HepG2 (cell line): Measurements from ENCODE around the gene GARS1. TPM values are rescaled to one million over a fixed set of nuclear protein-coding genes. Genes with fewer than 3 reads are reported as not detected.

ENCODE experiments used
- CCAR2 ChIP-seq: fragments of 200-400 bp; formaldehyde crosslinking; optimal IDR thresholded peaks from 2 replicates; pipeline ENCODE3; 2018; ENCODE audit warnings: low read depth, mild to moderate bottlenecking, low read length, moderate library complexity
- ELF4 ChIP-seq: sonication (generic); formaldehyde crosslinking; IDR thresholded peaks from 2 replicates; pipeline ENCODE4 v1.5.0; 2020; ENCODE audit warnings: missing genetic modification reagents, mild to moderate bottlenecking, moderate library complexity, borderline replicate concordance
- GABPA ChIP-seq, 2 experiments: IDR thresholded peaks; 2 replicates each; pipeline ENCODE4 v1.6.1; 2011 to 2016; ENCODE audit warnings: low read depth in 2 of 2, low read length in 1 of 2, missing biosample characterization in 1 of 2, missing genetic modification characterization in 1 of 2
- HNRNPL ChIP-seq: fragments of 200-400 bp; formaldehyde crosslinking; IDR thresholded peaks from 2 replicates; pipeline ENCODE4 v1.6.1; 2017; ENCODE audit warnings: mild to moderate bottlenecking, low read depth, low read length
- KDM1A ChIP-seq: IDR thresholded peaks from 2 replicates; pipeline ENCODE4 v1.6.1; 2016; ENCODE audit warnings: missing compliant biosample characterization
- KDM6A ChIP-seq: IDR thresholded peaks from 2 replicates; pipeline ENCODE4 v1.6.1; 2016; ENCODE audit warnings: low read depth
- MIXL1 ChIP-seq: IDR thresholded peaks from 2 replicates; pipeline ENCODE4 v1.6.1; 2016
- MTA3 ChIP-seq: sonication (generic); formaldehyde crosslinking; IDR thresholded peaks from 2 replicates; pipeline ENCODE4 v1.4.0; 2020; ENCODE audit warnings: missing genetic modification reagents
- NAIF1 ChIP-seq: sonication (generic); formaldehyde crosslinking; IDR thresholded peaks from 2 replicates; pipeline ENCODE4 v1.5.0; 2020; ENCODE audit warnings: mild to moderate bottlenecking, missing genetic modification reagents, borderline replicate concordance
- NCOA1 ChIP-seq: sonication (generic); formaldehyde crosslinking; IDR thresholded peaks from 2 replicates; pipeline ENCODE4 v1.9.0; 2021; ENCODE audit warnings: missing genetic modification reagents
- NCOA2 ChIP-seq: sonication (generic); formaldehyde crosslinking; IDR thresholded peaks from 2 replicates; pipeline ENCODE4 v1.8.0; 2022; ENCODE audit warnings: inconsistent platforms
- NFIB ChIP-seq: sonication (generic); formaldehyde crosslinking; IDR thresholded peaks from 2 replicates; pipeline ENCODE4 v1.9.0; 2021; ENCODE audit warnings: missing genetic modification reagents, mild to moderate bottlenecking, borderline replicate concordance
- POGZ ChIP-seq: sonication (generic); formaldehyde crosslinking; IDR thresholded peaks from 2 replicates; pipeline ENCODE4 v1.4.0; 2020; ENCODE audit warnings: mild to moderate bottlenecking, missing genetic modification reagents
- PRMT3 ChIP-seq: sonication (generic); formaldehyde crosslinking; IDR thresholded peaks from 2 replicates; pipeline ENCODE4 v1.8.1; 2022; ENCODE audit warnings: low read depth, mild to moderate bottlenecking, moderate library complexity, missing genetic modification reagents, borderline replicate concordance
- SMAD1 ChIP-seq: sonication (generic); formaldehyde crosslinking; IDR thresholded peaks from 2 replicates; pipeline ENCODE4 v1.4.0; 2020; ENCODE audit warnings: missing genetic modification reagents, low read depth, mild to moderate bottlenecking, borderline replicate concordance
- SRSF1 ChIP-seq: fragments of 200-400 bp; formaldehyde crosslinking; optimal IDR thresholded peaks from 2 replicates; pipeline ENCODE3; 2017; ENCODE audit warnings: mild to moderate bottlenecking, low read depth, low read length, moderate library complexity
- TBX2 ChIP-seq: sonication (generic); formaldehyde crosslinking; IDR thresholded peaks from 2 replicates; pipeline ENCODE4 v1.5.0; 2020; ENCODE audit warnings: missing genetic modification reagents, mild to moderate bottlenecking, borderline replicate concordance
- ZNF225 ChIP-seq: sonication (generic); formaldehyde crosslinking; IDR thresholded peaks from 2 replicates; pipeline ENCODE4 v1.4.0; 2020; ENCODE audit warnings: mild to moderate bottlenecking, missing genetic modification reagents
- ZNF264 ChIP-seq: sonication (generic); formaldehyde crosslinking; IDR thresholded peaks from 2 replicates; pipeline ENCODE4 v1.4.0; 2020; ENCODE audit warnings: missing genetic modification reagents
- ZNF292 ChIP-seq: sonication (generic); formaldehyde crosslinking; IDR thresholded peaks from 2 replicates; pipeline ENCODE4 v1.8.1; 2022; ENCODE audit warnings: mild to moderate bottlenecking, low read depth, missing genetic modification reagents, borderline replicate concordance
- ZNF678 ChIP-seq: sonication (generic); formaldehyde crosslinking; IDR thresholded peaks from 2 replicates; pipeline ENCODE4 v1.4.0; 2020; ENCODE audit warnings: mild to moderate bottlenecking, missing genetic modification reagents
- ZNF768 ChIP-seq: sonication (generic); formaldehyde crosslinking; IDR thresholded peaks from 2 replicates; pipeline ENCODE4 v1.4.0; 2020; ENCODE audit warnings: missing genetic modification reagents
- ZSCAN21 ChIP-seq: sonication (generic); formaldehyde crosslinking; IDR thresholded peaks from 2 replicates; pipeline ENCODE4 v1.8.0; 2022; ENCODE audit warnings: mild to moderate bottlenecking, missing genetic modification reagents, moderate library complexity, borderline replicate concordance
- polyA plus RNA-seq, 8 experiments: library from polyadenylated mRNA; depleted of rRNA in 3 of 8; stranded (reverse) in 7 of 8; unstranded in 1 of 8; fragments of >200 nt; fragmentation: Illumina TruSeq in 4 of 8; extraction: Trizol in 4 of 8; gene quantifications; 2 replicates each; pipeline versions ENCODE4 v1.2.1 to v1.2.3, GENCODE V29; 2011 to 2016; ENCODE audit warnings: low read depth in 4 of 8, missing spikeins in 1 of 8, mixed read lengths in 1 of 8; ENCODE audit not compliant: insufficient read depth in 1 of 8
- total RNA-seq, 5 experiments: library from RNA; depleted of rRNA; stranded (reverse); fragments of >200 nt; fragmentation: Illumina TruSeq; extraction: Trizol; gene quantifications; 2 replicates each; pipeline ENCODE4 v1.2.3, GENCODE V29; 2016; ENCODE audit warnings: low read depth in 1 of 5
- TF ChIP-seq, protein P1 (sequence below): sonication (generic); formaldehyde crosslinking; conservative IDR thresholded peaks from 2 replicates; pipeline ENCODE4 v1.8.0; 2022; ENCODE audit warnings: low read depth, missing genetic modification reagents
- TF ChIP-seq, protein P2 (sequence below): sonication (generic); formaldehyde crosslinking; IDR thresholded peaks from 2 replicates; pipeline ENCODE4 v1.5.0; 2020; ENCODE audit warnings: missing genetic modification reagents
- TF ChIP-seq, protein P3 (sequence below): IDR thresholded peaks from 2 replicates; pipeline ENCODE4 v1.6.1; 2016; ENCODE audit warnings: mild to moderate bottlenecking, missing biosample characterization, missing genetic modification reagents
- TF ChIP-seq, protein P4 (sequence below): sonication (generic); formaldehyde crosslinking; IDR thresholded peaks from 2 replicates; pipeline ENCODE4 v1.4.0; 2020; ENCODE audit warnings: missing genetic modification reagents

The GARS1 gene
- total and polyA plus RNA-seq, 2 of the 13 experiments (the other 11 are each of a cell fraction or from before 2014, with no cell fraction given), result 140 to 460 TPM

DNA sequence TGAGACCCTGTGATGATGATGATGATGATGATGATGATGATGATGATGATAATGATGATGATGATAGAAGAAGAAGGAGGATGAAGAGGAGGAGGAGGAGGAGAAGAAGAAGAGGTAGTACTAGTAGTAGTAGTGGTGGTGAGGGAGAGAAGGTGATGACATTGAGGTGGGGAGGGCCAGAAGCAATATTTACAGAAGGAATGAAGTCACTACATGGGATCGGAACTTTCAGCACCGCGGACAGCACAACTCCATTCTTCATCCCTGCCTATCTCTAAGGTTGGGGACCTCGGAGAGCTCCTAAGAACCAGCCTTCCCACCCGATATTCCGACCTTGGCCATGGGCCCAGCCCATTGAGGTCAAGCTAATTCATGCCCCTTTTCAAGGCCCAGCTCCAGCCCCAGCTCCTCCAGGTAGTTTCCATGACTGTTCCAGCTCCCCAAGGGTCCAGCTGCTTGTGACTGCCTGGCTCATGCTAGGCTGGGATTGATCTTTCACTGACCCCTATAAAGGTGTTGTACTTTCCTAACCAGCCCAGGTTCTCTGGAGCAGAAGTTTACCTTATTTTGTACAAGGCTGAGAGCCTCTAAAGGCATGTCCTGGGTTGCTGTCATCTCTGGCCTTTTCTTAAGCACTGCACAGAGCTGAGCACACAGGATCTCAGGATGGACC, 77.3 kb downstream of the GARS1 start (continued):
- TF ChIP-seq SRSF1 (no peak), MIXL1 (CRISPR knock-in tag) (peak; percentile 74; the same call in 1 of the 2 replicates), ZNF678 (no peak), HNRNPL (no peak), ELF4 (CRISPR knock-in tag) (no peak), ZNF264 (peak; percentile 89), ZNF768 (CRISPR knock-in tag) (no peak), POGZ (CRISPR knock-in tag) (no peak), ZSCAN21 (CRISPR knock-in tag) (peak; percentile 81), GABPA (IDR thresholded peaks at IDR 0.05; ENCODE audit: low read depth, low read length) (no peak), GABPA (CRISPR knock-in tag; IDR thresholded peaks at IDR 0.05; ENCODE audit: low read depth) (peak; percentile 27; the same call in 1 of the 2 replicates), KDM1A (CRISPR knock-in tag) (no peak), TBX2 (CRISPR knock-in tag) (no peak), CCAR2 (no peak), NCOA2 (CRISPR knock-in tag) (peak; percentile 74), NAIF1 (no peak), KDM6A (CRISPR knock-in tag) (no peak), NFIB (CRISPR knock-in tag) (no peak), SMAD1 (CRISPR knock-in tag) (no peak), ZNF225 (CRISPR knock-in tag) (no peak; the same call in 1 of the 2 replicates), NCOA1 (no peak), PRMT3 (CRISPR knock-in tag) (peak; percentile 91; the same call in 1 of the 2 replicates), ZNF292 (CRISPR knock-in tag) (no peak), MTA3 (CRISPR knock-in tag) (no peak)
- TF ChIP-seq, protein P1, sequence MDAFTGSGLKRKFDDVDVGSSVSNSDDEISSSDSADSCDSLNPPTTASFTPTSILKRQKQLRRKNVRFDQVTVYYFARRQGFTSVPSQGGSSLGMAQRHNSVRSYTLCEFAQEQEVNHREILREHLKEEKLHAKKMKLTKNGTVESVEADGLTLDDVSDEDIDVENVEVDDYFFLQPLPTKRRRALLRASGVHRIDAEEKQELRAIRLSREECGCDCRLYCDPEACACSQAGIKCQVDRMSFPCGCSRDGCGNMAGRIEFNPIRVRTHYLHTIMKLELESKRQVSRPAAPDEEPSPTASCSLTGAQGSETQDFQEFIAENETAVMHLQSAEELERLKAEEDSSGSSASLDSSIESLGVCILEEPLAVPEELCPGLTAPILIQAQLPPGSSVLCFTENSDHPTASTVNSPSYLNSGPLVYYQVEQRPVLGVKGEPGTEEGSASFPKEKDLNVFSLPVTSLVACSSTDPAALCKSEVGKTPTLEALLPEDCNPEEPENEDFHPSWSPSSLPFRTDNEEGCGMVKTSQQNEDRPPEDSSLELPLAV (CRISPR knock-in tag), result no peak
- TF ChIP-seq, protein P2, sequence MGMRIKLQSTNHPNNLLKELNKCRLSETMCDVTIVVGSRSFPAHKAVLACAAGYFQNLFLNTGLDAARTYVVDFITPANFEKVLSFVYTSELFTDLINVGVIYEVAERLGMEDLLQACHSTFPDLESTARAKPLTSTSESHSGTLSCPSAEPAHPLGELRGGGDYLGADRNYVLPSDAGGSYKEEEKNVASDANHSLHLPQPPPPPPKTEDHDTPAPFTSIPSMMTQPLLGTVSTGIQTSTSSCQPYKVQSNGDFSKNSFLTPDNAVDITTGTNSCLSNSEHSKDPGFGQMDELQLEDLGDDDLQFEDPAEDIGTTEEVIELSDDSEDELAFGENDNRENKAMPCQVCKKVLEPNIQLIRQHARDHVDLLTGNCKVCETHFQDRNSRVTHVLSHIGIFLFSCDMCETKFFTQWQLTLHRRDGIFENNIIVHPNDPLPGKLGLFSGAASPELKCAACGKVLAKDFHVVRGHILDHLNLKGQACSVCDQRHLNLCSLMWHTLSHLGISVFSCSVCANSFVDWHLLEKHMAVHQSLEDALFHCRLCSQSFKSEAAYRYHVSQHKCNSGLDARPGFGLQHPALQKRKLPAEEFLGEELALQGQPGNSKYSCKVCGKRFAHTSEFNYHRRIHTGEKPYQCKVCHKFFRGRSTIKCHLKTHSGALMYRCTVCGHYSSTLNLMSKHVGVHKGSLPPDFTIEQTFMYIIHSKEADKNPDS (CRISPR knock-in tag), result no peak
- TF ChIP-seq, protein P3, sequence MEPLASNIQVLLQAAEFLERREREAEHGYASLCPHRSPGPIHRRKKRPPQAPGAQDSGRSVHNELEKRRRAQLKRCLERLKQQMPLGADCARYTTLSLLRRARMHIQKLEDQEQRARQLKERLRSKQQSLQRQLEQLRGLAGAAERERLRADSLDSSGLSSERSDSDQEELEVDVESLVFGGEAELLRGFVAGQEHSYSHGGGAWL (CRISPR knock-in tag), result peak; percentile 89
- TF ChIP-seq, protein P4, sequence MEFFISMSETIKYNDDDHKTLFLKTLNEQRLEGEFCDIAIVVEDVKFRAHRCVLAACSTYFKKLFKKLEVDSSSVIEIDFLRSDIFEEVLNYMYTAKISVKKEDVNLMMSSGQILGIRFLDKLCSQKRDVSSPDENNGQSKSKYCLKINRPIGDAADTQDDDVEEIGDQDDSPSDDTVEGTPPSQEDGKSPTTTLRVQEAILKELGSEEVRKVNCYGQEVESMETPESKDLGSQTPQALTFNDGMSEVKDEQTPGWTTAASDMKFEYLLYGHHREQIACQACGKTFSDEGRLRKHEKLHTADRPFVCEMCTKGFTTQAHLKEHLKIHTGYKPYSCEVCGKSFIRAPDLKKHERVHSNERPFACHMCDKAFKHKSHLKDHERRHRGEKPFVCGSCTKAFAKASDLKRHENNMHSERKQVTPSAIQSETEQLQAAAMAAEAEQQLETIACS, result no peak
